Measurements from ENCODE around the gene CFAP74.

- TF ChIP-seq POLR2A (IDR thresholded peaks at IDR 0.05; ENCODE audit: low read length) = no peak
- TF ChIP-seq GATA1 (IDR thresholded peaks at IDR 0.05; ENCODE audit: low read depth, low read length) = no peak
These were observed 42.9 kb downstream of the CFAP74 start for GRCh38 chr1:1960480-1961196.

Measured in erythroblast (primary cell).